Measurements from ENCODE around the gene FRMD3.

Gene FRMD3

GRCh38 chr9:83466877-83467276 is 71.3 kb downstream of the FRMD3 start:
- peaks cover 5 to 9% of the 10 kb centered on the region in 2 donors for H3K4me1 ChIP-seq (ENCODE audit: control insufficient read depth in 2 of 2, insufficient read depth in 2 of 2, low read length in 2 of 2)
- no peak overlapping the region for H3K9ac ChIP-seq (ENCODE audit: low read depth in 1 of 2, low read length in 2 of 2)
- no peaks in the 10 kb centered on the region for H3K36me3 ChIP-seq (ENCODE audit: control insufficient read depth in 2 of 2, insufficient read depth in 2 of 2, low read length in 2 of 2)
- no peak overlapping the region for H3K27ac ChIP-seq (ENCODE audit: low read depth in 2 of 2, low read length in 2 of 2)
- no peaks in the 10 kb centered on the region for H3K9me3 ChIP-seq (ENCODE audit: control insufficient read depth in 2 of 2, low read length in 2 of 2)
- H3K27me3 ChIP-seq (ENCODE audit: control insufficient read depth in 2 of 2, insufficient read depth in 2 of 2, low read length in 2 of 2), result no peaks in the 10 kb centered on the region
- H3K4me3 ChIP-seq (ENCODE audit: low read length in 2 of 2), result no peak overlapping the region

- no peaks in the 10 kb centered on the region for H3K36me3 ChIP-seq (ENCODE audit: control insufficient read depth in 2 of 2, insufficient read depth in 2 of 2, low read length in 2 of 2)
- H3K27me3 ChIP-seq (ENCODE audit: control insufficient read depth in 2 of 2, insufficient read depth in 2 of 2, low read length in 2 of 2), result no peaks in the 10 kb centered on the region
- no peak overlapping the region for H3K27ac ChIP-seq (ENCODE audit: low read depth in 2 of 2, low read length in 2 of 2)
- H3K9ac ChIP-seq (ENCODE audit: low read depth in 1 of 2, low read length in 2 of 2), result no peak overlapping the region
- no peaks in the 10 kb centered on the region for H3K9me3 ChIP-seq (ENCODE audit: control insufficient read depth in 2 of 2, low read length in 2 of 2)
- H3K4me3 ChIP-seq (ENCODE audit: low read length in 2 of 2), result no peak overlapping the region
- H3K4me1 ChIP-seq (ENCODE audit: control insufficient read depth in 2 of 2, insufficient read depth in 2 of 2, low read length in 2 of 2), result peaks cover 0 to 3% of the 10 kb centered on the region in 2 donors
Observed at GRCh38 chr9:83466351-83466750, 71.8 kb downstream of the FRMD3 start.

DNA sequence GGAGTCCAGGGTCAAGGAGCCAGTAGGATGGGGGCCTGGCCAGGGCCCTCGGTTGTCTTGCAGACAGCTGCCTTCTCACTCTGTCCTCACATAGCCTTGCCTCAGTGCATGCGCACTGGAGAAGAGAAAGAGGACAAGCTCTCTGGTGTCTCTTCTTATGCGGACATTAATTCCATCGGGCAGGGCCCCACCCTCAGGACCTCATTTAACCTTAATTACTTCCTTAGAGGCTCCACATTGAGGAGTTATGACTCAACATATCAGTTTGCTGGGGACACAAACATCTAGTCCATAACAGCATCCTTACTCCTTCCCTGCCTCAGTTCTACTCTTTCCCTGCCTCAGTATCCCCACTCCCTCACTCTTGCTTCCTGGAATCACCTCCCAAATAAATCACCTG is 78.4 kb downstream of the FRMD3 start:
- H3K9me3 ChIP-seq (ENCODE audit: control insufficient read depth in 2 of 2, low read length in 2 of 2), result peaks cover 0 to 2% of the 10 kb centered on the region in 2 donors
- H3K27me3 ChIP-seq (ENCODE audit: control insufficient read depth in 2 of 2, insufficient read depth in 2 of 2, low read length in 2 of 2), result no peaks in the 10 kb centered on the region
- peaks cover 5 to 21% of the 10 kb centered on the region in 2 donors for H3K4me1 ChIP-seq (ENCODE audit: control insufficient read depth in 2 of 2, insufficient read depth in 2 of 2, low read length in 2 of 2)
- H3K4me3 ChIP-seq (ENCODE audit: low read length in 2 of 2), result no peak overlapping the region
- H3K27ac ChIP-seq (ENCODE audit: low read depth in 2 of 2, low read length in 2 of 2), result peak overlapping the region in 1 of 2 donors; percentile 56
- no peak overlapping the region for H3K9ac ChIP-seq (ENCODE audit: low read depth in 1 of 2, low read length in 2 of 2)
- no peaks in the 10 kb centered on the region for H3K36me3 ChIP-seq (ENCODE audit: control insufficient read depth in 2 of 2, insufficient read depth in 2 of 2, low read length in 2 of 2)

GRCh38 chr9:83458530-83458929 is 79.7 kb downstream of the FRMD3 start:
- H3K27me3 ChIP-seq (ENCODE audit: control insufficient read depth in 2 of 2, insufficient read depth in 2 of 2, low read length in 2 of 2), result no peaks in the 10 kb centered on the region
- H3K27ac ChIP-seq (ENCODE audit: low read depth in 2 of 2, low read length in 2 of 2), result peak overlapping the region in 1 of 2 donors; percentile 8
- H3K9me3 ChIP-seq (ENCODE audit: control insufficient read depth in 2 of 2, low read length in 2 of 2), result peaks cover 0 to 2% of the 10 kb centered on the region in 2 donors
- peaks cover 5 to 21% of the 10 kb centered on the region in 2 donors for H3K4me1 ChIP-seq (ENCODE audit: control insufficient read depth in 2 of 2, insufficient read depth in 2 of 2, low read length in 2 of 2)
- no peaks in the 10 kb centered on the region for H3K36me3 ChIP-seq (ENCODE audit: control insufficient read depth in 2 of 2, insufficient read depth in 2 of 2, low read length in 2 of 2)
- no peak overlapping the region for H3K9ac ChIP-seq (ENCODE audit: low read depth in 1 of 2, low read length in 2 of 2)
- H3K4me3 ChIP-seq (ENCODE audit: low read length in 2 of 2), result no peak overlapping the region

- H3K36me3 ChIP-seq (ENCODE audit: control insufficient read depth in 2 of 2, insufficient read depth in 2 of 2, low read length in 2 of 2), result no peaks in the 10 kb centered on the region
- H3K9me3 ChIP-seq (ENCODE audit: control insufficient read depth in 2 of 2, low read length in 2 of 2), result peaks cover 0 to 2% of the 10 kb centered on the region in 2 donors
- no peak overlapping the region for H3K9ac ChIP-seq (ENCODE audit: low read depth in 1 of 2, low read length in 2 of 2)
- H3K27ac ChIP-seq (ENCODE audit: low read depth in 2 of 2, low read length in 2 of 2), result peak overlapping the region; percentile 3 to 58
- no peak overlapping the region for H3K4me3 ChIP-seq (ENCODE audit: low read length in 2 of 2)
- H3K4me1 ChIP-seq (ENCODE audit: control insufficient read depth in 2 of 2, insufficient read depth in 2 of 2, low read length in 2 of 2), result peaks cover 5 to 21% of the 10 kb centered on the region in 2 donors
- H3K27me3 ChIP-seq (ENCODE audit: control insufficient read depth in 2 of 2, insufficient read depth in 2 of 2, low read length in 2 of 2), result no peaks in the 10 kb centered on the region
Observed at GRCh38 chr9:83457005-83457404, 81.2 kb downstream of the FRMD3 start.

DNA sequence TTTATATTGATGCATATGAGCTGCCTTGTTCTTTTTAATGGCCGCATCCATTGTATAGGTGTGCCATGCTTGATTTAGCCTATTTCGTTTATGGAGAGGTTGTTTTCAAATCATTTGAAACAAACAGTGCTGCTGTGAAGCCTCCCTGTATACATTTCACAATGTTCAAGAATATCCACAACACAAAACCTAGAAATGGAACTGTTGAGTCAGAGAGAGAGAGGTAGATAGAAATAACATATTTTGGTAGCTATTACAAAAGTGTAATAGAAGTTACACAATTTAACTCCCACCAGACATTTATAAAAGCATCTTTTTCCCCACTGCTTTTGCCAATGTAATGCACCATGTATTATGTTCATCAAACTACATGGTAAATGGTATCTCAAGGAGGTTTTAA is 82.0 kb downstream of the FRMD3 start:
- Histone ChIP-seq H3K4me3 (ENCODE audit: low read length in 2 of 2) (no peak overlapping the region), H3K4me1 (ENCODE audit: control insufficient read depth in 2 of 2, insufficient read depth in 2 of 2, low read length in 2 of 2) (peaks cover 5 to 24% of the 10 kb centered on the region in 2 donors), H3K9me3 (ENCODE audit: control insufficient read depth in 2 of 2, low read length in 2 of 2) (peaks cover 0 to 1% of the 10 kb centered on the region in 2 donors), H3K27me3 (ENCODE audit: control insufficient read depth in 2 of 2, insufficient read depth in 2 of 2, low read length in 2 of 2) (no peaks in the 10 kb centered on the region), H3K27ac (ENCODE audit: low read depth in 2 of 2, low read length in 2 of 2) (no peak overlapping the region), H3K36me3 (ENCODE audit: control insufficient read depth in 2 of 2, insufficient read depth in 2 of 2, low read length in 2 of 2) (no peaks in the 10 kb centered on the region), H3K9ac (ENCODE audit: low read depth in 1 of 2, low read length in 2 of 2) (no peak overlapping the region)

DNA sequence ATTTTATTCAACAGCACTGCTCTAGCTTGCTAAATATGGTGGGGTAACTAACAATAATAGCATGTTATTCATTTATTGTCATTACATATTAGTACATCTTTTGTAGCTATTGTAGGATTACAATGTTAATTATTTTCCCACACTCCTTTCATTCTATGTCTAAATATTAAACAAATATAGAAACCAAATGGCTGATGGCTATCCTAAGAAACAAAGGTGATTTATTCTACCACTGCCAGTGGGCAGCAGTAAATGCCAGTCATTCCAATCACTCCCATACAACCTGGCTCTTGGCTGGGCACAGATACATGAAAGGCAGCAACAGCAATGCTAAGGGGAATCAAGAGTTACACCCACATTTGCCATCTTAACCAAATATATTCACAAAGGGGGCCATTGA is 84.1 kb downstream of the FRMD3 start:
- Histone ChIP-seq H3K27me3 (ENCODE audit: control insufficient read depth in 2 of 2, insufficient read depth in 2 of 2, low read length in 2 of 2) (no peaks in the 10 kb centered on the region), H3K36me3 (ENCODE audit: control insufficient read depth in 2 of 2, insufficient read depth in 2 of 2, low read length in 2 of 2) (no peaks in the 10 kb centered on the region), H3K9ac (ENCODE audit: low read depth in 1 of 2, low read length in 2 of 2) (no peak overlapping the region), H3K4me1 (ENCODE audit: control insufficient read depth in 2 of 2, insufficient read depth in 2 of 2, low read length in 2 of 2) (peaks cover 5 to 23% of the 10 kb centered on the region in 2 donors), H3K9me3 (ENCODE audit: control insufficient read depth in 2 of 2, low read length in 2 of 2) (no peaks in the 10 kb centered on the region), H3K27ac (ENCODE audit: low read depth in 2 of 2, low read length in 2 of 2) (no peak overlapping the region), H3K4me3 (ENCODE audit: low read length in 2 of 2) (no peak overlapping the region)

- no peaks in the 10 kb centered on the region for H3K27me3 ChIP-seq (ENCODE audit: control insufficient read depth in 2 of 2, insufficient read depth in 2 of 2, low read length in 2 of 2)
- no peak overlapping the region for H3K9ac ChIP-seq (ENCODE audit: low read depth in 1 of 2, low read length in 2 of 2)
- peaks cover 0 to 18% of the 10 kb centered on the region in 2 donors for H3K4me1 ChIP-seq (ENCODE audit: control insufficient read depth in 2 of 2, insufficient read depth in 2 of 2, low read length in 2 of 2)
- H3K27ac ChIP-seq (ENCODE audit: low read depth in 2 of 2, low read length in 2 of 2), result no peak overlapping the region
- no peaks in the 10 kb centered on the region for H3K9me3 ChIP-seq (ENCODE audit: control insufficient read depth in 2 of 2, low read length in 2 of 2)
- H3K4me3 ChIP-seq (ENCODE audit: low read length in 2 of 2), result no peak overlapping the region
- no peaks in the 10 kb centered on the region for H3K36me3 ChIP-seq (ENCODE audit: control insufficient read depth in 2 of 2, insufficient read depth in 2 of 2, low read length in 2 of 2)
Observed at GRCh38 chr9:83451308-83451707, 86.9 kb downstream of the FRMD3 start.

DNA sequence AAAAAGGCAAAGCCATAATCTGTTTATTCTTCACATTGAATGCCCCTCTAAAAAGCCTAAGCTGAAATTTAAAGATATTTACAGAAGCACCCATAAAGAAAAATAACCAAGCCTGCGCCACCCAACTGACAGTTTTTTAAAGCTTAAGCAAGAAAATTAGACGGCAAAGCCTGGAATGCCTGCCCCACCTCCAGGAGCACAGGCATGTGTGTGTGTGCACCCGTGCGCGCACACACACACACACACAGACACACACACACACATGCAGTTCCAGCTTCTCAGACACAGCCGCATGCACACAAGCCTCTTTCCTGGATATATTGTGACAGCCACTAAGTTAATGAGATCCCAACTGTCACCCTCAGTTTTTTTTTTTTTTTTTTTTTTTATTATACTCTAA is 88.2 kb downstream of the FRMD3 start:
- no peaks in the 10 kb centered on the region for H3K36me3 ChIP-seq (ENCODE audit: control insufficient read depth in 2 of 2, insufficient read depth in 2 of 2, low read length in 2 of 2)
- H3K9me3 ChIP-seq (ENCODE audit: control insufficient read depth in 2 of 2, low read length in 2 of 2), result no peaks in the 10 kb centered on the region
- H3K4me1 ChIP-seq (ENCODE audit: control insufficient read depth in 2 of 2, insufficient read depth in 2 of 2, low read length in 2 of 2), result peaks cover 0 to 17% of the 10 kb centered on the region in 2 donors
- no peak overlapping the region for H3K4me3 ChIP-seq (ENCODE audit: low read length in 2 of 2)
- H3K9ac ChIP-seq (ENCODE audit: low read depth in 1 of 2, low read length in 2 of 2), result no peak overlapping the region
- no peak overlapping the region for H3K27ac ChIP-seq (ENCODE audit: low read depth in 2 of 2, low read length in 2 of 2)
- no peaks in the 10 kb centered on the region for H3K27me3 ChIP-seq (ENCODE audit: control insufficient read depth in 2 of 2, insufficient read depth in 2 of 2, low read length in 2 of 2)

DNA sequence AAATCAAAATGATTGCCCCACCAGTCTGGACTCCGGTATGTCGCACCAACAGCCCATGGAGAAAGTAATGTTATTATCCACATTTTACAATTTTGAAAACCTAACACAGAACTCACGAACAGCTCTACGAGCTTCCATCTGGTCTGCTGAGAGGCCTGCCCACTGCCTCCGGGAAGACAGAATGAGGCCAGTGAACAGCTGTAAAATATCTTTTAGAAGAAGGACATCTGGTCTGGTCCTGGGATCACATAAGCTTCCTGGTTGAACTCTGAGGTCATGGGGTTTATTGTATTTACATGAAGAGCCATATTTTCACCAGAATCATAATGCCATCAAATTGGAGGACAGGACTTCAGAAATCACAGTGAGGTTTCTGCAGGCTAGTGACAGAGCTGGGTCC is 89.0 kb downstream of the FRMD3 start:
- H3K27me3 ChIP-seq (ENCODE audit: control insufficient read depth in 2 of 2, insufficient read depth in 2 of 2, low read length in 2 of 2), result no peaks in the 10 kb centered on the region
- no peak overlapping the region for H3K9ac ChIP-seq (ENCODE audit: low read depth in 1 of 2, low read length in 2 of 2)
- H3K27ac ChIP-seq (ENCODE audit: low read depth in 2 of 2, low read length in 2 of 2), result peak overlapping the region; percentile 23 to 35
- no peak overlapping the region for H3K4me3 ChIP-seq (ENCODE audit: low read length in 2 of 2)
- H3K9me3 ChIP-seq (ENCODE audit: control insufficient read depth in 2 of 2, low read length in 2 of 2), result peaks cover 0 to 2% of the 10 kb centered on the region in 2 donors
- peaks cover 0 to 17% of the 10 kb centered on the region in 2 donors for H3K4me1 ChIP-seq (ENCODE audit: control insufficient read depth in 2 of 2, insufficient read depth in 2 of 2, low read length in 2 of 2)
- no peaks in the 10 kb centered on the region for H3K36me3 ChIP-seq (ENCODE audit: control insufficient read depth in 2 of 2, insufficient read depth in 2 of 2, low read length in 2 of 2)

GRCh38 chr9:83448626-83449025 is 89.6 kb downstream of the FRMD3 start:
- Histone ChIP-seq H3K9ac (ENCODE audit: low read depth in 1 of 2, low read length in 2 of 2) (no peak overlapping the region), H3K27ac (ENCODE audit: low read depth in 2 of 2, low read length in 2 of 2) (peak overlapping the region in 1 of 2 donors; percentile 2), H3K4me3 (ENCODE audit: low read length in 2 of 2) (no peak overlapping the region), H3K36me3 (ENCODE audit: control insufficient read depth in 2 of 2, insufficient read depth in 2 of 2, low read length in 2 of 2) (no peaks in the 10 kb centered on the region), H3K9me3 (ENCODE audit: control insufficient read depth in 2 of 2, low read length in 2 of 2) (peaks cover 0 to 2% of the 10 kb centered on the region in 2 donors), H3K27me3 (ENCODE audit: control insufficient read depth in 2 of 2, insufficient read depth in 2 of 2, low read length in 2 of 2) (no peaks in the 10 kb centered on the region), H3K4me1 (ENCODE audit: control insufficient read depth in 2 of 2, insufficient read depth in 2 of 2, low read length in 2 of 2) (peaks cover 0 to 17% of the 10 kb centered on the region in 2 donors)

Data from mucosa of rectum (tissue), 2 donors.